HPDE6-E6E7 (cell line): Measurements from ENCODE around the gene ERCC8.
"Not testable (repeated sequence)": the region's sequence is repeated elsewhere in the genome, so short reads cannot be mapped to it uniquely, and the experiment has no call there.

ENCODE experiments used
- DNase-seq: peaks from one replicate; pipeline ENCODE4 v3.0.0; 2011; ENCODE audit warnings: missing footprints; ENCODE audit errors: extremely low spot score

Gene ERCC8

DNA sequence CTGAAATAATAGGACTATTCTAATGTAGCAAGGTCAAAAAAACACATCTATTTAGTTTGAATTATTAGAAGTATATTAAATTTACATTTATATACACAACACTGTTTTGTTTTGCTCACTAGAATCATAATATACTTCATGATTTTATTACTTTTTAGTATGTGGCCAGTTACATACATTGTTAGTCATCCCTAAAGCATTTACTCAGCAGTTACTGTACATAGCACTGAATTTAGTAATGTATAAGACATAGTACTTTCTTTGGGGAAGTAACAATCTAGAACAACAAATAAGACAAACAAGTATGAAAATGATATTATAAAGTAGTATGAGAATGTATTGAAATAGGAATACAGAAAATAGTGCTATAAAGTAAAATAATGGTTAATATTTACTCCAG, 28.2 kb downstream of the ERCC8 start:
- no peak for DNase-seq

DNA sequence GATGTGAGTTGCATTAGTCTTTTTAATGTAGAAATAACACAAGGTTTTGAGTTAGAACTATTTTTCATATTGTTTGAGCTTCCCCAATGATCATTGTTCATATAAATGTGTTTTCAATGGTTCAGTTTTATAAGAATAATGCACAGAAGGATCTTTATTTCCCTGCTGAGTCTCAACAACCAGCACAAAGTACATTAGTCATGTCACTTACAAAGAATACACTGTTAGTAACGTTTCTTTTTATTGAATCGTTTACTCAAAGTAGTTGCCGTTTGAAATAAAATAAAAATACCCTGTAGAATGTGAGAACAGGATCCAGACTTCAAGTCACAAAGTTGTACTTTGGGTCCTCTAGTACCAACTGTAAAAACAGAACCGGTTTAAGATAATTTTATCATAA, 41.5 kb downstream of the ERCC8 start:
- no peak for DNase-seq

DNA sequence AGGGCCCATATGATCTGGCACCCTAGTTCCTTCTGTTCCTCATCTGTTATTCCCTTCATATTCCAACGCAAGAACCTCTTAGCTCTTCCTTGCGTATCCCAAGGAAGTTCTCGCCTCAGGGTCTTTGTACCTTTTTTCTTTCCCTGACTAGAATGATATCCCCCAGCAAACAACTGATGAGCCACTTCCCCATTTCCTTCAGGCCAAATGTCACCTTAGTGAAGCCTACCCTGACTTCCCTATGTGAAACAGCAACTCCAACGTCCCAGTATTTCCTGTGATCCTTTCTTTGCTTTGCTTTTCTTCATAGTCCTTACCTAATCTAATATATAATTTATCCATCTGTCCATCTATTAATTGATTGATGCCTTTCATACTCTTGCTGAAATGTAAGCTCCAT, 47.9 kb downstream of the ERCC8 start:
- no peak for DNase-seq

DNA sequence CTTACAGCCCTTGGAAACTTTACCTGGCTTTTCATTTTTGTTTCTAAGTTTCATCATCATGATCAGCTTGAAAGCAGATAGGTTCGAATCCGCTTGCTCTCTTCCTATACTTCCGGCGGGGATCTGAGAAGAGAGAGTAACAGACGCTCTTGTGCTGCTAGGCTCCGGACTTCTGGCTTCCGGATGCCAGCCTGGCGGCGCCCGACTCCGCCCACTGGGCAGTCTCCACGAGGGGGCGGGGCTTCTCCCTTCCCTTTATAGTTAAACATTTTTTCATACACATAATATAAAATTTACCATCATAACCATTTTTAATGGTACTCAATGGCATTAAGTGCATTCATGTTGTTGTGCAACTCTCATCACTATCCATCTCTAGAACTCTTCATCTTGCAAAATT, 51.3 kb downstream of the ERCC8 start:
- no peak for DNase-seq

DNA sequence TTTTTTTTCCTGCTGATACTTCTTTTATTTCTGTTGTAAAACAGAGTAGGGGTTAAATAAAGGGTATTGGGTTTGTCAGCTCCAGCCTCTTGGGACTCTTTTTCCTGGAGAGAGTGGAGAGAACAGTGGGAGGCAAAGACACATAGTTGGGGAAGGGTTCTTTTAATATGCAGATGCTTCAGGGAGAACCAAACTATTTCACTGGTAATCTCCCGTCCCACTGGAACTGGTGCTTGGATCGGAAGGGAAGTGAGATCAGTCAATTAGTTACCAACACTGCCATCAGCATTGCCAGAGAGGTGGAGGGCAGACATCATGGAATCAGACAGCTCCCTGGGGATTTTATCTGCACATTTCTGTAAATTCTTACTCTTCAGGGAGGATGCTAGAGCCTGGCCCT, 53.2 kb downstream of the ERCC8 start:
- no peak for DNase-seq

DNA sequence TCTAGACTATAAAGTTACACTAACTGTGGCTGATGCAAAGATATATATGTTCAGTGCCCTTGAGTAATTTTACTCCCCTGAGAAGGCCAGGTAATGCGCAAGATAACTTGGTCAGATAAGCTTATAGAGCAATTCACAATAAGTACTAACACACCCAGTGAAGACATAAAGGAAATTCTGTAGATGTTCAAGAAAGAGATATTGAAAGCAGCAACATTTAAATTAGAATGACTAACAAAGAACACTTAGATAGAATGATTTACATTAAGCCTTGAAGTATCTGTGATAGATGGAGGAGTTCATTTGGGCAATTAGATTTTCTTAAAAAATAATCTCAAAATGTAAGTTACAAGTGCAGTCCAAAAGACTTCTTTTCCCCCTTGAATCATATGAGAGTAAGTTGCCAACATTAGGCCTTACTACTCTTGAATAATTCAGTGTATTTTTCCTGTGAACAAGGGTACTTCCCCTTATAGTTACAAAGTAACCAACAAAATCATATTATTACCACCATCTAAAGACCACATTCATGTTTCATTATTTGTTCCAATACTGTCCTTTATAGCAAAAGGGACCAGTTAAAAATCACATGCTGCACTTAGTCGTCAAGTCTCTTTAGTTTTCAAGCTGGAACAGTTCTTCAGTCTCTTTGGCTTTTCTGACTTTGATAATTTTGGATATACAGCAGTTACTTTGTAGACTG, 56.4 kb downstream of the ERCC8 start:
- DNase-seq = no peak

DNA sequence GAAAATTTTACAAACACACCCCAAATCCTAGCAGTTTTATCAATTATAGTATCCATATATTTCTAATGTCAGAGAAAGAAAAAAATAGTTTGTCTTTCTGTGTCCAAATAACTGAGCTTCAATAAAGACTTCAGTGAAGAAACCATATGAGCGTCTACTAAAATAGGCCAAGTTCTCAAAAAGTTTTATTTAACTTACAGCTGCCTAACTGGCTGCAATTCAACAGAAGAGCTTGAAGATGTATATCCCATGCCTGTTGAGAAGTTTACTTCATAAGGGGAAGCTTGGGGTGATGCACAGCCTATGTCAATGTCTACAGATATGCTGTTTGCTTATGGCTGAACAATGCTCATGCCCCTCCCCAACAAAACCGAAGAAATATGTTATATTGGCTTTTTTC, 57.1 kb downstream of the ERCC8 start:
- no peak for DNase-seq

DNA sequence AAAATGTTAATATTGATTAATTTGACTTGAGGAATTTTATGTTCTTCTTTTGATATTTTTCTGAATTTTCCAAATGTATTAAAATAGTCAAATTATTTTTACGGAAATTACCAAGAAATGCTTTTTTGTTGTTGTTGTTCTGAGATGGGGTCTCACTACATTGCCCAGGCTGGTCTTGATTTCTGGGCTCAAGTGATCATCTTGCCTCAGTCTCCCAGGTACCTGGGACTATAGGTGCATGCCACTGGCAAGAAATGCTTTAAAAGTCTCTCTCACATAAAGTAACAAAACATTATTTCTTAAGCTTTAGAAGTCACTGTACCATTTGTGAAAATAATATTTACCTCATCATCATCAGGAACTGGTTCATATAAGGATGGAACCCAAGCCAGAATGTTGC, 57.8 kb downstream of the ERCC8 start:
- no peak for DNase-seq

DNA sequence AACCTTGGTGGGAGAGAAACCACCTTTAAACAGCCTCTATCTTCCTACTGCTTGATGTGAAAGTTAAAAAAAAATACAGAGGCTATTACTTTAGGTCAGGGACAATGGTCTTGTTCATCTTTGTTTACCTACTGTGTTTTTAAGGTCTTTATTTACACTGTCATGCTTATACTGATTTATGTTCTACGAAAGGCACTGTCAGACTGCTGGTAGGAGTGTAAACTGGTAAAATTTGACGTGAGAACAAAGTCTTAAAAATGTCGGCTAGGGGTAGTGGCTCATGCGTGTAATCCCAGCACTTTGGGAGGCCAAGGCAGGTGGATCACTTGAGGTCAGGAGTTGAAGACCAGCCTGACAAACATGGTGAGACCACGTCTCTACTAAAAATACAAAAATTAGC, 58.7 kb downstream of the ERCC8 start:
- no peak for DNase-seq

DNA sequence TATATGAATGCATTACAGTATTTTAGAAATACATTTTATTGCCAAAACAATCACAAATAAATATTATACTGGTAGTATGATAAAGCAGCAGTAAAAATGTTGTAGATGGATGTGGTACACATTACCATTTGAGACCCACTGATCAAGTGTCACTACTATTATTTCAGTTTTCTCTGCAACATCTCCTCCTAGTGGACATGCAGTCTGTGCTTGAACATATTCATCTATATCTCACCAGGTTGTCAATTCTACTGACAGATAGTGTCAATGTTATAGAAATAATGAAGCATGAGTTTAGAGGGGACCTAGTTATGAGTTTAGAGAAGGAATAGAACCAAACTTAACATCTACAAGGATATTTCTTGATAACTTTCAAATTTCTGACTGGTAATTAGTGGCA, 61.6 kb downstream of the ERCC8 start:
- DNase-seq = no peak

DNA sequence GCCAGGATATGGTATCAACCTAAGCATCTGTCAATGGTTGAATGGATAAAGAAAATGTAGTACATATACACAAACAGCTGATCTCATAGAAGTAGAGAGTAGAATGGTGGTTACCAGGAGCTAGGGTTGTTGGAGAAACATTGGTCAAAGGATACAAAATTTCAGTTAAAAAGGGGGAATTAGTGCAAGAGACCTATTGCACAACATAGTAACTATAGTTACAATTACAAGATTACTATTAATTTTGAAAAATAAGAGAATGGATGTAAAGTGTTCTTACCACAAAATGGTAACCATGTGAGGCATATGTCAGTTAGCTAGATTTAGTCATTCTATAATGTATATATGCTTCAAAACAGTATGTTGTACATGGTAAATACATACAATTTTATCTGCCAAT, 72.0 kb downstream of the ERCC8 start:
- DNase-seq = no peak

DNA sequence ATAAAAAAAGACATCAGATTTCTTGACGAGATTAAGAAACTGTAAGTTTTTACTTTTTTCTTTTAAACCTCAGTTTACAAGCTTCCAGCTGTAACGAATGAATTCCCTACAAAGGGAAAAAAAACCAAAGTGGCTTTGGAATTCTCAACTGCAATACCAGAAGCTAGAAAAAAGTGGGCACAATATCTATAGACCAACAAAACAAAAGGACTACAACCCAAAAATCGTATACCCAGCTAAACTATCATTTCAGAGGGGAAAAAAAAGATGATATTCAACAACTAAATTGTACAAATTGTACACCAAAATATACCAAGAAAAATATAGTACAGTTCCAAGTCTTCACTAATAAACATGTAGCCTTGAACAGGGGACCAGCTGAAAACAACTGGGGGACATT, 74.0 kb downstream of the ERCC8 start:
- no peak for DNase-seq

DNA sequence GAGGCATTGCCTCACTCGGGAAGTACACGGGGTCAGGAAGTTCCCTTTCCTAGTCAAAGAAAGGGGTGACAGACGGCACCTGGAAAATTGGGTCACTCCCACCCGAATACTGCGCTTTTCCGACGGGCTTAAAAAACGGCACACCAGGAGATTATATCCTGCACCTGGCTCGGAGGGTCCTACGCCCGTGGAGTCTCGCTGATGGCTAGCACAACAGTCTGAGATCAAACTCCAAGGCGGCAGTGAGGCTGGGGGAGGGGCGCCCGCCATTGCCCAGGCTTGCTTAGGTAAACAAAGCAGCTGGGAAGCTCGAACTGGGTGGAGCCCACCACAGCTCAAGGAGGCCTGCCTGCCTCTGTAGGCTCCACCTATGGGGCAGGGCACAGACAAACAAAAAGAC, 84.3 kb downstream of the ERCC8 start:
- not testable (repeated sequence) for DNase-seq

DNA sequence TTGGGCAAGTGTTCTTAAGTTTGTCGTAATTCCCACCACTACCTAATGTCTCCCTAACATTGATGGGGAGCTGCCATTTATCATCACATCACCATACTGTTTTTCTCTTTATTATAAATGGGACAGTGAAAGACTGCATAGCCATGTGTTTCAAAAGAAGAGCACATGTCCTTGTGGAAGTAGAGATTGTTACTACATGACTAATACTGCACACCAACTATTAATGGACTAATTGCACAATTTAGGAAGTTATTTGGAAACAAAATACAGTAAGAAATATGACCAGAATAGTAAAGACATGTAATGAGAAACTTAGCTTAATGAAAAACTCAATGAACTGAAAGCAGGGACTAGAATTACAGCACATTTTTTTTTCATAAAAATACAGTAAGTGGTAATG, 88.8 kb downstream of the ERCC8 start:
- DNase-seq = peak; percentile 23

DNA sequence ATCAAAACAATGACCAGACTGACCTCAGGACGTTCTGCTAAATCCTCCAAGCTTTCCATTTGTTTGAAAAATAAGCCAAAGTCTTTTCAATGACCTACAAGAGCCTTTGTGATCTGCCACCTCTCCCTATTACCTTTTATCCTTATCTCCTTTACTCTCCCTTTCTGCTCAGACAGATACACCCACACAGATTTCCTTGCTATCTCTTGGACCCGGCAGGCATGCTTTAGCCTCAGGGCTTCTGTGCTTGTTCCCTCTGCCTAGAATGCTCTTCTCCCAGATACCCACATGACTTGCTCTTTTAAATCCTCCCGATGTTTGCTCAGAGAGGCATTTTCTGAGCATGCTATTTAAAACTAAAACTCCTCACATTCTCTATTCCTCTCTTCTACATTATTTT, 91.9 kb downstream of the ERCC8 start:
- no peak for DNase-seq

DNA sequence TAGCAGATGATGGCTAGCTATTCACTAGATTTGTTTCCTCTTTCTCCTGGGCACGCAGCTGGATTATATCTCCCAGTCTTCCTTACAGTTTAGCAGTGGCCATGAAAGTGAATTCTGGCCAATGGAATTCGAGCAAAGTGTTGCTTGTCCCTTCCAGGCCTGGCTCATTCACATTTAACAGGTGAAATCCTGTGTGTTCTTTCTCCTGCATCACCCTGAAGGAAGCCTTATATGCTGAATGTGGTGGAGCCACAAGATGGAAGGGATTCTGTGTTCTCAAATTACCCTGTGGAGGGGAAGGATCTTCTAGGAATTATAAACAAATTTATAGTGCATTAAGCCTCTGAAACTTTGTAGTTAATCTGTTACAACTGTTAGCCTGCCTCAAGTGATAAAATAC, 92.6 kb downstream of the ERCC8 start:
- no peak for DNase-seq

DNA sequence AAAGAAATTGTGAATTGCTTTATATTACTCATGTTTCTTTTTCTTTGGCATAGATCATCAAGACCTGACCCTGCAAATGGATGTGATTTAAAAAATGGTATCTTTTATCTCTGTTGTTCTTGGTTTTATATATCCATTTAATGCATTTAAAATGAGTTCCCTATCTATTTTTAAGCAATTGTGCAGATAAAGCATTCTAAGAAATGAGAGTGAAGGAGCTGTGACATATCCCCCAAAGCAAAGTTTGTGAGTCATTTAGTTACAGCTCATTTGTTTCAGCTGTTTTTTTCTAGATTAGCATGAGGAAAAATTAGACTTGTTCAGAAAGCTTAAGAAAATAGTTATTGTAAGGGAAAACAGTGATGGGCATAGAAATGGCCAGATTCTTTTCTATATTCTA, 93.2 kb downstream of the ERCC8 start:
- DNase-seq = no peak

DNA sequence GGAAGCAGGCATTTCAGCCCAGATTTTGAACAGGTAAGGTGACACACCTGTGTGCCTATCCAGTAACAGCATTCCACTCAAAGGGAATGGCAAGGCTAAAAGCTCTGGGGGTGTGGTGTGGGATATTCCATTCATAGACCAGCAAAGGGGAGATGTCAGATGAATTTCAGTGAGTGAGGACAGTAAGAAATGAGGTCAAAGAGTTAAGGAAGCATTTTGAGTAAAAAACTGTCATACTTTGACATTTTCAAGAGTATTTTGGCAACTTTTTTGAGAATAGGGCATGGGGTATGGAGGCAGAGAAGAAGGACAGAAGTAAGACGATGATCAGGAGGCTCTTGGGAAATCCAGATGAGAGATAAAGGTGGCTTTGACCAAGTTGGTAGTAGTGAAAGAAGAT, 98.6 kb downstream of the ERCC8 start:
- DNase-seq = no peak

DNA sequence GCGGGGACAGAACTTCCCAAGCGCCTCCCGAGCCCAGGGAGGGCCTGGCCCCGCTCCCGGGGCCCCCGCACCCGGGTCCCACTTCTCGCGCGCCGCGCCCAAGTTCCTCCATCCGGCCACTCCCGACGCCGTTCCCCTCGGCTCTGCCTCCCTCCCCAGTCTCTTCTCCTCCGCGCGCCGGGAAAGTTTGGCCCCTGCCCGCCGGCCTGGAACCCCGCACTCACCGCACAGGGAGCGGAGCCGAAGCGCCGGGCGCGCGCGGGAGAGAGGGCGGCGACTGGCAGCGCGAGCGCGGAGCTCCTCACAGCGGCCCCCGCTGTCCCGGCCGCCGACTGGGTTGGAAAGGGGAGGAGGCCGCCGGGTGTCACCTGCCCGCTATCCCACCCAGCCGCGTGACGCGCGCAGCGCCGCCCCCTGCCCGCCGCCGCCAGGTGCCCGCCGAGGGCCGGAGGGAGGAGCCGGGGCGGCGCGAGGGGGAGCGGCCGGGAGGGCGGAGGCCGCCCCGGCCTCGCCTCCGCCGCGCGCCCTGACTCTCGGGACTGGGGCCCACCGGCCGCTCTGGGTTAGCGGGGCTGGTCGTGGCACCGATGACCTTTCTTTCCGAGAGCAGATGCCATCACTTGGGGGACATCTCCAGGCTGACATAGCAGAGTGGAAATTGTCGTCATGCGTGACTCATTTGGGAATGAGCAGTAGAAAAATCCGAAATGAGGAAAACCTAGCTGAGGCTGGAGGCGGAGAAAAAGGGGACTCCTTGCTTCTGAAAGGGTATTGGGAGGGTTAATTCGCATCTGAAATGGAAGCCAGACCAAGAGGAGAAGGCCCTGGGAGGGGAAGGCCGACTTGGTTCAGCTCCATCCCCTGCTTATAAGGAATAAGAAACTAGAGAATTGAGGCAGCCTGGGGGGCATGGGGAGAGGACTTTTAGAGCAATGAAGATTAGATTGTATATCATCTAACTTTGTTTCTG, 100.6 kb downstream of the ERCC8 start, which contains the start of gene ELOVL7:
TSS of gene ELOVL7 (minus strand) at position 334 of the 970 bp plus-strand sequence. CDS start 56,872 bp downstream, outside the sequence.
- peak; percentile 70 for DNase-seq

DNA sequence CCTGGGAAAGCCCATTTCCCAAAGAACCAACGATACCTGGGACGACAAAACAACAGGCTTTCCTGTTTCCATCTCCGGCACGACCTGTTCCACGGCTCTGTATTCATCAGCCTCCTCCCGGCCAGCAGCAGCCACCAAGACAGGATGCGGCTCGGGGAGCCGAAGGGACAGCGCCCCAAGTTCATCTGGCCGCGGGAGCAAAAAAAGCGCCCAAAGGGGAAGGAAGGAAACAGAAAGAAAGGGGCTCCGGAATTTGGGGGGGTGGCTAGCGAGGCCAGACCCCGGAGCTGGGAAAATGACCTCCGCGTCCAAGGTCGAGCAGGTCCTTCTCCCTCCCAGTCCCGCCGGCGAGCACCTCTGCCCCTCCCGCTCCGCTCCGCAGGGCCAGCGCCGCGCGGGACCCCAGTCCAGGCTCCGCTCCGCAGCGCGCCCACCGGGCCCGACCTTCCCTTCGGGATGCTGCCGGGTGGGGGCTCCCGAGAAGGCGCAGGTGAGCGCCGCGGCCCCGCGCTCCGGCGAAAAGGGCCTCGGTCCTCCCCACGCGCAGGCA, 101.4 kb downstream of the ERCC8 start:
- peak; percentile 27 for DNase-seq

DNA sequence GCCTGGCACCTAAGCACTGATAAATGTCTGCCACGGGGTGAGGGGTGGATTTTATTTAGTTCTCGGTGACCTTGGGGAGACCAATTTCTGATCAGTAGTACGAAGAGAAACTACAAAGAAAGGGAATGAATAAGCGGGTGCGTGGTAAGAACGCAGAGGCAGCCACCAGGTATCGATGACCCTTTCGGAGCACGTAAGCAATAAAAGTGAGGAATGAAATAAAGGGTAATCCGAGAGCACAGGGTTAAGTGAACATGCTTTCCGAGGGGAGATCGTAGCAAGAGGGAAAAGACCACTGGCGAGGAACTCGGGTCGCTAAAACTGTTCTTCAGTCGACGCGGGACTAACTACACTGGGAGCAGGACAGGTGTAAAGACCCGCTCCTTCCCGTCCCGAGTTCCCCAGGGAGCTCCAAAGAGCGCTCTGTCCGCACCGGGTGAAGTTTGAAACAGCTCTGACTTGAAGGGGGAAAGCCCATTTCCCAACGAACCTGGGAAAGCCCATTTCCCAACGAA, 101.9 kb downstream of the ERCC8 start:
- no peak for DNase-seq

DNA sequence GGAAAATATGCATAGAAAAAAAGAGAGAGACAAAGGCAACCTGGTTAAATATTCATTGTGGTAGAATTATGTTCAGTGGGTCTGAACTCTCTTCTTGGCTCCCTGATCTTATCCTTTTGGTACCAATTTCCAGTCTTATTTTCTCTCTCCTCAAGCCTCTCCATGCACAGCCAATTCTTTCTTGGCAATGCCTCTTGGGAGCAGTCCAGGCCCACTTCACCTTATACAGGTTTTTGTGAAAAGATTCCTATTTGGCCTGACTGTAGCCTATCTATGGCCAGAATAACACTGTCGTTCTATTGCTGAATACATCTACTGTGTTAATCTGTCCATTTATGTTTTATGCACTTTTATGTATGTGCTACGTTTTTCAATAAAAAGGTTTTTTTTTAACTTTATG, 103.5 kb downstream of the ERCC8 start:
- DNase-seq = no peak

DNA sequence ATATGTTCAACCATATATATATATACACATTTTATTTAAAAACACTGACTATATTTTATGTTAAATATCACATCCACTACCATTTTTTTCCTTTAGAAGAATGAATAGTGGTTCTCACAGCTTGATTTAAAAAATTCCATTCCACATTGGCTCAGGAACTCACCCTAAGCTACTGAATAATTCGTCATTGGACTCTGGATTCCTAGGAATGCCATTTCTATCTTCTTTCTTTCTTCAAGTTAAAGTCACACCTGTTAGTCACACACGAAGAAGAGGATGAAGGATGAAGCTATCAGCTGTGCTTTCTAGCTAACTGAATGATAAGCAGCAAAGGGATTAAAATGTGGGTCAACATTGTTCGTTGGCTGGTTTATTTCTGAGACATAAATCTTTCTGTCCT, 108.7 kb downstream of the ERCC8 start:
- DNase-seq = no peak
